ENCODE results near the gene NSMF.

- TF ChIP-seq CTCF (conservative IDR thresholded peaks at IDR 0.05 in 1 of 2, IDR thresholded peaks at IDR 0.05 in 1 of 2; ENCODE audit: extremely low read depth in 1 of 2, insufficient read depth in 1 of 2, low read depth in 1 of 2, low read length in 2 of 2) (no peak), EZH2 (IDR thresholded peaks at IDR 0.05; ENCODE audit: borderline replicate concordance, low read length) (no peak)
These were observed 54.1 kb downstream of the NSMF start for GRCh38 chr9:137404961-137405567.

All from mammary epithelial cell (primary cell).